ENCODE results near the gene BAMBI.

The BAMBI gene

GRCh38 chr10:28714401-28715053 is 37.2 kb downstream of the BAMBI start:
- no peak for DNase-seq
- H3K36me3 ChIP-seq = no peaks in the 10 kb centered on the region
- H3K27me3 ChIP-seq (ENCODE audit: insufficient read depth, low read depth, severe bottlenecking) = no peaks in the 10 kb centered on the region
- TF ChIP-seq CTCF (IDR thresholded peaks at IDR 0.05; ENCODE audit: low read depth, low read length) = no peak
- H3K27ac ChIP-seq = no peak overlapping the region
- no peaks in the 10 kb centered on the region for H3K9me3 ChIP-seq (ENCODE audit: severe bottlenecking)
- no peak overlapping the region for H3K4me3 ChIP-seq (ENCODE audit: low read depth, low read length)

GRCh38 chr10:28715246-28715645 is 37.9 kb downstream of the BAMBI start:
- Histone ChIP-seq H3K36me3 (no peaks in the 10 kb centered on the region), H3K9me3 (ENCODE audit: severe bottlenecking) (no peaks in the 10 kb centered on the region), H3K27ac (no peak overlapping the region), H3K4me3 (ENCODE audit: low read depth, low read length) (no peak overlapping the region), H3K27me3 (ENCODE audit: insufficient read depth, low read depth, severe bottlenecking) (no peaks in the 10 kb centered on the region)
- TF ChIP-seq CTCF (IDR thresholded peaks at IDR 0.05; ENCODE audit: low read depth, low read length) = no peak
- no peak for DNase-seq

GRCh38 chr10:28715757-28716156 is 38.4 kb downstream of the BAMBI start:
- no peak for DNase-seq
- H3K27ac ChIP-seq = no peak overlapping the region
- H3K9me3 ChIP-seq (ENCODE audit: severe bottlenecking) = no peaks in the 10 kb centered on the region
- no peaks in the 10 kb centered on the region for H3K36me3 ChIP-seq
- no peak overlapping the region for H3K4me3 ChIP-seq (ENCODE audit: low read depth, low read length)
- no peak for TF ChIP-seq CTCF (IDR thresholded peaks at IDR 0.05; ENCODE audit: low read depth, low read length)
- no peaks in the 10 kb centered on the region for H3K27me3 ChIP-seq (ENCODE audit: insufficient read depth, low read depth, severe bottlenecking)

DNA sequence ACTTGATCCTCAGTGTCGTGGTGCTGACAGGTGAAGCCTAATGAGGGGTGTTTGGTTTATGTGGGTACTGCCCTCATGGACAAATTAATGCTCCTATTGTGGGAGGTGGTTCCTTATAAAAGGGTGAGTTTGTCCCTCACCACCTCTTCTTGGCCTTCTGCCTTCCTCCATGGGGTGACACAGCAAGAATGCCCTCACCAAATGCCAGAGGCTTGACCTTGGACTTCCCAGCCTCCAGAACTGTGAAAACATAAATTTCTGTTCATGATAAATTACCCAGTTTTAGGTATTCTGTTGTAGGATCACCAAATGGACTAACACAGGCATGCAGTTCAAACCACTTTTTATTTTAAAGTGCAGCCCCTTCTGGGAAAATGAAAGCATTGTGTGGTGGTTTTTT is 39.4 kb downstream of the BAMBI start:
- DNase-seq = no peak
- no peaks in the 10 kb centered on the region for H3K27me3 ChIP-seq (ENCODE audit: insufficient read depth, low read depth, severe bottlenecking)
- no peaks in the 10 kb centered on the region for H3K36me3 ChIP-seq
- TF ChIP-seq CTCF (IDR thresholded peaks at IDR 0.05; ENCODE audit: low read depth, low read length) = no peak
- H3K9me3 ChIP-seq (ENCODE audit: severe bottlenecking) = no peaks in the 10 kb centered on the region
- H3K4me3 ChIP-seq (ENCODE audit: low read depth, low read length) = no peak overlapping the region
- H3K27ac ChIP-seq = no peak overlapping the region

- DNase-seq = no peak
- H3K27me3 ChIP-seq (ENCODE audit: insufficient read depth, low read depth, severe bottlenecking) = peaks cover 3% of the 10 kb centered on the region
- no peak for TF ChIP-seq CTCF (IDR thresholded peaks at IDR 0.05; ENCODE audit: low read depth, low read length)
- H3K9me3 ChIP-seq (ENCODE audit: severe bottlenecking) = no peaks in the 10 kb centered on the region
- no peak overlapping the region for H3K27ac ChIP-seq
- no peak overlapping the region for H3K4me3 ChIP-seq (ENCODE audit: low read depth, low read length)
- no peaks in the 10 kb centered on the region for H3K36me3 ChIP-seq
Measured at GRCh38 chr10:28717656-28718201, 40.4 kb downstream of the BAMBI start.
